Astrocyte (in vitro differentiated cells and primary cell): ENCODE data around the gene RRP1. TPM values are rescaled to one million over a fixed set of nuclear protein-coding genes. Genes with fewer than 3 reads are reported as not detected.

Experiments used
- DNase-seq: peaks from one replicate; pipeline ENCODE4 v3.0.0-alpha.2; 2010; ENCODE audit warnings: low read depth
- FAIRE-seq: peaks from 2 replicates; lab custom pipeline; 2011; peaks lifted over from hg19 to GRCh38; lab: Jason Lieb, UNC
- H2AFZ ChIP-seq: 2 replicates; pipeline ENCODE4 v1.6.0; 2012; ENCODE audit warnings: low read depth, low read length, inconsistent platforms
- H3K27ac ChIP-seq: 2 replicates; pipeline ENCODE4 v1.5.1; 2011; ENCODE audit warnings: low read depth, low read length, inconsistent platforms
- H3K27me3 ChIP-seq: 2 replicates; pipeline ENCODE4 v1.6.0; 2011; ENCODE audit warnings: low read length, inconsistent platforms; ENCODE audit not compliant: insufficient read depth
- H3K36me3 ChIP-seq: 2 replicates; pipeline ENCODE4 v1.5.1; 2011; ENCODE audit warnings: low read length, inconsistent platforms; ENCODE audit not compliant: insufficient read depth
- H3K4me1 ChIP-seq: 2 replicates; pipeline ENCODE4 v1.5.1; 2011; ENCODE audit warnings: low read length, inconsistent platforms; ENCODE audit not compliant: insufficient read depth
- H3K4me2 ChIP-seq: 2 replicates; pipeline ENCODE4 v1.6.0; 2012; ENCODE audit warnings: low read length, inconsistent platforms
- H3K4me3 ChIP-seq: 2 replicates; pipeline ENCODE4 v1.5.1; 2011; ENCODE audit warnings: low read depth, mild to moderate bottlenecking, low read length, inconsistent platforms; ENCODE audit not compliant: insufficient read depth
- H3K79me2 ChIP-seq: 2 replicates; pipeline ENCODE4 v1.6.0; 2012; ENCODE audit warnings: mild to moderate bottlenecking, low read length, inconsistent platforms; ENCODE audit not compliant: insufficient read depth
- H3K9ac ChIP-seq: 2 replicates; pipeline ENCODE4 v1.6.0; 2012; ENCODE audit warnings: mild to moderate bottlenecking, low read length, inconsistent platforms
- H3K9me3 ChIP-seq: 2 replicates; pipeline ENCODE4 v1.5.1; 2012; ENCODE audit warnings: low read depth, mild to moderate bottlenecking, low read length, inconsistent platforms; ENCODE audit not compliant: insufficient read depth
- H4K20me1 ChIP-seq: 2 replicates; pipeline ENCODE4 v1.6.0; 2012; ENCODE audit warnings: low read length, inconsistent platforms; ENCODE audit not compliant: insufficient read depth
- H3K27ac Mint-ChIP-seq: one replicate; pipeline ENCODE4 v1.8.0; 2021; ENCODE audit warnings: mild to moderate bottlenecking, mixed read lengths; ENCODE audit not compliant: unreplicated experiment
- H3K27me3 Mint-ChIP-seq: one replicate; pipeline ENCODE4 v1.8.0; 2021; ENCODE audit warnings: low read depth, mixed read lengths; ENCODE audit not compliant: unreplicated experiment
- H3K36me3 Mint-ChIP-seq: one replicate; pipeline ENCODE4 v1.8.0; 2021; ENCODE audit warnings: low read depth, mixed read lengths; ENCODE audit not compliant: unreplicated experiment
- H3K4me1 Mint-ChIP-seq: one replicate; pipeline ENCODE4 v1.8.0; 2021; ENCODE audit warnings: low read depth, mixed read lengths; ENCODE audit not compliant: unreplicated experiment
- H3K4me3 Mint-ChIP-seq: one replicate; pipeline ENCODE4 v1.8.0; 2021; ENCODE audit warnings: mild to moderate bottlenecking, moderate library complexity, mixed read lengths; ENCODE audit not compliant: unreplicated experiment
- H3K9me3 Mint-ChIP-seq: one replicate; pipeline ENCODE4 v1.8.0; 2021; ENCODE audit warnings: mild to moderate bottlenecking, mixed read lengths; ENCODE audit not compliant: unreplicated experiment
- EZH2 ChIP-seq: IDR thresholded peaks from 2 replicates; pipeline ENCODE4 v1.6.1; 2012; ENCODE audit warnings: mild to moderate bottlenecking, low read length, inconsistent platforms; ENCODE audit not compliant: insufficient read depth
- total RNA-seq: library from RNA; stranded (reverse); gene quantifications from 2 replicates; pipeline ENCODE4 v1.2.1, GENCODE V29; 2021
- TF ChIP-seq, protein P1 (sequence below): IDR thresholded peaks from 2 replicates; pipeline ENCODE4 v1.5.1; 2011; ENCODE audit warnings: low read depth, mild to moderate bottlenecking, inconsistent platforms, low read length, moderate library complexity; ENCODE audit not compliant: insufficient read depth

Gene RRP1
- total RNA-seq, 1 donor from 2014 or later, result 24.9 TPM

DNA sequence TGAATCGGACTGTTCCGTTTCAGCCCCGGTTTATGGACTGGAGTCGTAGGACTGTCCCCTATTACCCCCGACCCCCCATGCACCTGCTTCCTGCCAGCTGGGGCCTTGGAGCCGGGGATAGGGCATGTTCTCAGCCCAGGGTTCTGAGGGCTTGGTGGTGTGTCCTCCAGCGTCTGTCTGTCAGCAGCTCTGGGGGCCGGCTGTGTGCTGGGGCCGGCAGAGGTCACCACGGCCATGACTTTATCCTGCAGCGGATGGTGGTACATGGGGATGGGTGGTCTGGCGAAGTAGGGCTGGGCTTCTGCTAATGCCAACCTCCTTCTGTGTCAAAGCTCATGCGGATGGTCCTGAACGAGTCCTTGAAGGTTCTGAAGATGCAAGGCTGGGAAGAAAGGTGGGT is 5.5 kb downstream of the RRP1 start:
- H3K4me3 Mint-ChIP-seq, result no peak overlapping the region
- no peak overlapping the region for H3K4me2 ChIP-seq
- no peaks in the 10 kb centered on the region for H3K9me3 Mint-ChIP-seq
- peaks cover 47% of the 10 kb centered on the region for H3K36me3 ChIP-seq
- peaks cover 26% of the 10 kb centered on the region for H3K36me3 Mint-ChIP-seq
- H3K4me1 Mint-ChIP-seq, result peaks cover 7% of the 10 kb centered on the region
- no peaks in the 10 kb centered on the region for H3K27me3 Mint-ChIP-seq
- no peak overlapping the region for H3K27ac ChIP-seq
- peaks cover 70% of the 10 kb centered on the region for H4K20me1 ChIP-seq
- FAIRE-seq (no peak), DNase-seq (no peak)
- no peaks in the 10 kb centered on the region for H3K9me3 ChIP-seq
- H3K4me3 ChIP-seq, result no peak overlapping the region
- no peak overlapping the region for H3K9ac ChIP-seq
- peaks cover 53% of the 10 kb centered on the region for H3K79me2 ChIP-seq
- H2AFZ ChIP-seq, result no peak overlapping the region
- no peak overlapping the region for H3K27ac Mint-ChIP-seq
- H3K27me3 ChIP-seq, result no peaks in the 10 kb centered on the region
- TF ChIP-seq EZH2, result no peak
- TF ChIP-seq, protein P1, sequence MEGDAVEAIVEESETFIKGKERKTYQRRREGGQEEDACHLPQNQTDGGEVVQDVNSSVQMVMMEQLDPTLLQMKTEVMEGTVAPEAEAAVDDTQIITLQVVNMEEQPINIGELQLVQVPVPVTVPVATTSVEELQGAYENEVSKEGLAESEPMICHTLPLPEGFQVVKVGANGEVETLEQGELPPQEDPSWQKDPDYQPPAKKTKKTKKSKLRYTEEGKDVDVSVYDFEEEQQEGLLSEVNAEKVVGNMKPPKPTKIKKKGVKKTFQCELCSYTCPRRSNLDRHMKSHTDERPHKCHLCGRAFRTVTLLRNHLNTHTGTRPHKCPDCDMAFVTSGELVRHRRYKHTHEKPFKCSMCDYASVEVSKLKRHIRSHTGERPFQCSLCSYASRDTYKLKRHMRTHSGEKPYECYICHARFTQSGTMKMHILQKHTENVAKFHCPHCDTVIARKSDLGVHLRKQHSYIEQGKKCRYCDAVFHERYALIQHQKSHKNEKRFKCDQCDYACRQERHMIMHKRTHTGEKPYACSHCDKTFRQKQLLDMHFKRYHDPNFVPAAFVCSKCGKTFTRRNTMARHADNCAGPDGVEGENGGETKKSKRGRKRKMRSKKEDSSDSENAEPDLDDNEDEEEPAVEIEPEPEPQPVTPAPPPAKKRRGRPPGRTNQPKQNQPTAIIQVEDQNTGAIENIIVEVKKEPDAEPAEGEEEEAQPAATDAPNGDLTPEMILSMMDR, result no peak
- H3K4me1 ChIP-seq, result peaks cover 12% of the 10 kb centered on the region

DNA sequence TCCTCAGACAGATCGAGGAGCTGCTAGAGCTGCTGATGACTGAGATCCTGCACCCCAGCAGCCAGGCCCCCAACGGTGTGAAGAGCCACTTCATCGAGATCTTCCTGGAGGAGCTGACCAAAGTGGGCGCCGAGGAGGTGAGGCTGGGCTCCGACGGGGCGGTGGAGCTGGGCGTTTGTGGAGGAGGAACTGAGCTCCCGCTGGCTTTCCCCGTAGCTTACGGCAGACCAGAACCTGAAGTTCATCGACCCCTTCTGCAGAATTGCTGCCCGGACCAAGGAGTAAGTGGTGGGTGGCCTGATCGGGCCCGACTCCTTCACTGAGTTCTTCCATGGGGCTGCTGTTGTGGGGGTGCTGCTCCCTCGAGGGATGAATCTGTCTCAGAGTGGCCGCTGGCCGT is 8.0 kb downstream of the RRP1 start:
- H3K27ac ChIP-seq, result no peak overlapping the region
- TF ChIP-seq EZH2, result no peak
- TF ChIP-seq, protein P1, result no peak
- no peak overlapping the region for H3K4me2 ChIP-seq
- H3K27me3 ChIP-seq, result no peaks in the 10 kb centered on the region
- peaks cover 36% of the 10 kb centered on the region for H3K36me3 Mint-ChIP-seq
- H3K9me3 ChIP-seq, result no peaks in the 10 kb centered on the region
- H3K4me1 ChIP-seq, result peaks cover 2% of the 10 kb centered on the region
- H3K4me3 ChIP-seq, result no peak overlapping the region
- FAIRE-seq, result no peak
- no peak overlapping the region for H2AFZ ChIP-seq
- DNase-seq, result no peak
- no peaks in the 10 kb centered on the region for H3K4me1 Mint-ChIP-seq
- no peaks in the 10 kb centered on the region for H3K9me3 Mint-ChIP-seq
- H3K36me3 ChIP-seq, result peaks cover 44% of the 10 kb centered on the region
- no peak overlapping the region for H3K4me3 Mint-ChIP-seq
- no peak overlapping the region for H3K27ac Mint-ChIP-seq
- H4K20me1 ChIP-seq, result peaks cover 56% of the 10 kb centered on the region
- no peaks in the 10 kb centered on the region for H3K27me3 Mint-ChIP-seq
- no peak overlapping the region for H3K9ac ChIP-seq
- H3K79me2 ChIP-seq, result peaks cover 28% of the 10 kb centered on the region

DNA sequence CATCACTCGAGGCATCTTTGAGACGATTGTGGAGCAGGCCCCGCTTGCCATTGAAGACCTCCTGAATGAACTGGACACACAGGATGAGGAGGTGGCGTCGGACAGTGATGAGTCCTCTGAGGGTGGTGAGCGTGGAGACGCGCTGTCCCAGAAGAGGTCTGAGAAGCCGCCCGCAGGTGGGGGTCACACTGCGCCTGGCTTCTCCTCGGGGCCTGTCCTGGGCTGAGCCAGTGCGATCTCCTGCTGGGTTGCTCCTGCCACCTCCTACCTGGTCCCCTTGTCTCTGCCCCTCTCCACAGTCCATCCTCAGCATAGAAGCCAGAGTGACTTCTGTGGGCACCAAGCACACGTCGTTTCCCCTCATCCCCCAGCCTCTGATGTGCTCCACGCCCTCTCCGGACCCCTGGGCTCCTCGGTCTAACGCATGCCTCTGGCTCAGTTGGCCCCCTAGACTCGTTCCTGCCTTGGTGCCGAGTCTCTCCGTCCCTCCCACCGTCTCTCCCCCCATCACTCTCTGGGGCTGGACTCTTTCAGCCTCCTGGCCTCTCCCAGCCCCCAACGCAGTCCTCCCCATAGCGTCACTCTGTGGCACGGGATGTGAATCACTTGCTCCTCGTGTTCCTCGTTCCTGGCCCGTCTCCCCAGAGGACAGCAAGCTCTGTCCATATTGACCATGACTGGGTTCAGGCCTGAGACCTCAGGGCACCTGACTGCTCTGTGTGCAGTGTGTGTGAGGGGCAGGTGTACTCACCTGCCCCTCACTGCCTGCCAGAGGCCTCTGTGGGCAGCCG is 8.7 kb downstream of the RRP1 start:
- H3K36me3 ChIP-seq, result peaks cover 37% of the 10 kb centered on the region
- no peak for TF ChIP-seq EZH2
- TF ChIP-seq, protein P1, result no peak

More for the DNA sequence above, 8.7 kb downstream of the RRP1 start:
- H3K27me3 ChIP-seq, result no peaks in the 10 kb centered on the region
- DNase-seq (no peak), FAIRE-seq (no peak)
- Mint-ChIP-seq H3K27me3 (no peaks in the 10 kb centered on the region), H3K4me1 (no peaks in the 10 kb centered on the region), H3K4me3 (no peak overlapping the region), H3K27ac (no peak overlapping the region), H3K9me3 (no peaks in the 10 kb centered on the region), H3K36me3 (peaks cover 33% of the 10 kb centered on the region)
- H4K20me1 ChIP-seq, result peaks cover 54% of the 10 kb centered on the region
- H3K4me3 ChIP-seq, result no peak overlapping the region
- no peak overlapping the region for H3K9ac ChIP-seq
- no peak overlapping the region for H3K27ac ChIP-seq
- H3K4me2 ChIP-seq, result no peak overlapping the region
- no peaks in the 10 kb centered on the region for H3K9me3 ChIP-seq
- no peaks in the 10 kb centered on the region for H3K4me1 ChIP-seq
- H2AFZ ChIP-seq, result no peak overlapping the region
- H3K79me2 ChIP-seq, result peaks cover 21% of the 10 kb centered on the region
